Stimulated activated CD8-positive, alpha-beta memory T cell treated with anti-CD3 and anti-CD28 coated beads, Interleukin-4, amount 100 ng/mL, for 24 hours (primary cell): ENCODE results near the gene EFCAB11.
A peak's percentile ranks its signal among the peaks of the same experiment; 100 is the strongest.

ENCODE experiments used
- DNase-seq: peaks from one replicate; pipeline ENCODE4 v3.0.0-alpha.2; 2020; ENCODE audit warnings: low read depth

The EFCAB11 gene

DNA sequence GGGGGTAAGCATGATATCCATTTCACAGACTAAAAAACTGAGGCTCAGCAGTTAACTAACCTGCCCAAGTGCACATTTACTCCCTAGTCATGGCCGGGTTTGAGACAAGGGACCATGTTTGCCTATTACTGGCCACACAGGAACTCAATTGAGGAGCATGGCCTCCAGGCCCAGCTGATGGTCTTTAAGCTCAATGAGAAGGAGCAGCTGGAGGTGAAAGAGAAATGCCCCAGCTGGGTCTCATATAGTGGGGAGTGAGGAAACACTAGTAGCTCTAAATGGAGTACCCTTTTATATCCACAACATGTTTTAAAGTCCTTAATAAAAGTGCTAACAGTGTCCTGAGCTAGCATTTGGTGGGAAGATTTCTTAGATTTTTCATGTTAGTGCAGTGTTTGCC, 2.8 kb upstream of the EFCAB11 start:
- no peak for DNase-seq

DNA sequence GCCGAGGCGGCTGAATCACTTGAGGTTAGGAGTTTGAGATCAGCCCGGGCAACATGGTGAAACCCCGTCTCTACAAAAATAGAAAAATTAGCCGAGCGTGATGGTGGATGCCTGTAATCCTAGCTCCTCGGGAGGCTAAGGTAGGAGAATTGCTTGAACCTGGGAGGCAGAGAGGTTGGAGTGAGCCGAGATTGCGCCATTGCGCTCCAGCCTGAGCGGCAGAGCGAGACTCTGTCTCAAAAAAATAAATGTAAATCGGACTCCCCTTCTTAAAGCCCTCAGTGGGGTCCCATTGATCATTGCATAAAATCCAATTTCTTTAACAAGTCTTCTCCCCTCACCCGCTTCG, 2.1 kb upstream of the EFCAB11 start:
- DNase-seq, result no peak

DNA sequence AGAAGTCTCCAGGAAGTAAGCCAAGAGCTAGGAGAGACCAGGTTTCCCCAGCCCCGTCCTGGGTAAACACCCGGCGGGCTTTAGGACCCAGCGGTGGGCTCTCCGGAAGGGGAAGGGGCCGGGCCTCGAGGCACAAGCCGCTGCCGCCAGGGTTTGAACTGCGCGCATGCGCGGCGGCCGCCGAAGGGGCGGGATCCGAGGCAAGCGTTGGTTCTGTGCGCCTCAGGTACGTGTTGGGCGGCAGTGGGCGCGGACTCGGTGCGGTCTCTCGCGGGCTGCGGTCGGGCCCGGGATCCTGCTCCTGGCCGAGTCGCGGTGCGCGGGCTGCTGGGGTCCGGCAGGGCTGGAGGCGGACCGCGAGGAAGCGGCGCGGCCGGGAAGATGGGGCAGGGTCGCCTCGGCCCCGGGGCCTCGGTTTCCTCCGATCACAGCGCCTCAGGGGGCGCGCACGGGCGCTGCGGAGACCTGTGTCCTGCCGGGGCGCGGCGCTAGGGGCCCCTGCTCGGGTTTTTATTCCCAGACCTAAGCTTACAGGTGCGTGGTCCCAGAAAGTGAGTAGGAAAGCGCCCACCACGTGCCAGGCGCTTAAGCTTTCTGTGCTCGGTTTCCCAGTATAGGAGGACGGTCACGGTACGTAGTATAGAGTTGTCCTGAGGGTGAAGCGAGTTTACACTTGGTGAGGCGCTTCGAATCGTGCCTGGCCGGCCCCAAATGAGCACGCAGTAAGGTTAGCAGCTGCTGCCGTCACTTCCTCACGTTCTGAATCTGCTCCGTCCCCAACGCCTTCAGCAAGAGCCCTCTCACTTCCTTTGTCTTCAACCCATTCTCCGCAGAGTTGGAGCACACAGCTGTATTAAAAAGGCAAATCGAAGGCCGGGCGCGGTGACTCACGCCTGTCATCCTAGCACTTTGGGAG, 1.5 kb upstream of the EFCAB11 start, which contains the start of gene TDP1:
TDP1 (plus strand) TSS at position 183 of the 916 bp plus-strand sequence. CDS start 7,188 bp downstream, outside the sequence.
- peak; percentile 96 for DNase-seq

DNA sequence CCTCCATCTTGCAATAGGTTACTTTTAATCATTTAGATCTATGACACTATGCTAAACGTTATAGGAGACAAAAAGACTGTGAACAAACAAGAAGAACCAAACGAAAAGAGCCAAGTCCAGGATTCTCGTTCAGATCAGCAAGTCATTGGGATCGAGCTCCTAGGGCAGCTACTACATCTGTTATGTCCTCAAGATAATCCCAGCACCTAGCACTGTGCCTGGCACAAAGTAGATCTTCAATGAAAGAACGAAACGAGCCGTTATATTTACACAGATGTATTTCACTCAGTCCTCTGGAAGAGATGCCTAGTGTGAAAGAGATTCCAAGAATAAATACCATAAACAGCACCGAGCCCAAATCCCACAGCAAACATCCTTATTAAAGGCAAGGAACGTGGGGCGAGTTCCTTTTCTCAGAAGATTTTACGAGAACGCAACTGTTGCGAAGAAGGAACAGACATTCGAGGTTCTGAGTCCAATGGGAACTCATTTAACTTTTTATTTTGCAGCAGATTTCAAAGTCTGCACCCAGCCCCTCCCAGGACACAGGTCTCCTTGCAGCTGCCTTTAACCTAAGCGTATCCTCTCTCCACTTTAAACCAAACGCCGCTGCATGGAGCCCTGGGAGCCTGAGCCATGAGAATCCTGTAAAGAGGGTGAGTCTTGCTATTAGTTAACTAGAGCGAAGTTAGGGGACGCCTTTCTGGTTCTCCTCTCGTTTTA, 653 bp upstream of the EFCAB11 start:
- DNase-seq, result no peak

DNA sequence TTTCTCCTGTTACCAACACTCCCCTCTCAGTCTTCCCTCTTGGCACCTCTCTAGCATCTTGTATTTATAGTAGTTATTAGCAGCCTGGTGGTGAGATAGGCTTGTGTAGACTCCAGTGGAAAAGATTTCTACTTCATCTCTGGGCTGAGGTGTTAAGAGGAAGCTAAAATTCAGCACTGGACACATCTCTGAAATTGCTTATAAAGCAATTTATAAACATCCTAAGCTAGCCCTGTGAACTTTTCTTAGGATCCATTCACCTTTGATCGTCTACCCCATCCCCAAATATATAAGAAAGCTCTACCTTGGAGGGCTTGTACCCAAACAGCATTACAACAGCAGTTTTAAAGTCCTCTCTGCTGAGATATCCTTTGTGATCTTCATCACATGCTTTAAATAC, 928 bp downstream of the EFCAB11 start:
- no peak for DNase-seq

DNA sequence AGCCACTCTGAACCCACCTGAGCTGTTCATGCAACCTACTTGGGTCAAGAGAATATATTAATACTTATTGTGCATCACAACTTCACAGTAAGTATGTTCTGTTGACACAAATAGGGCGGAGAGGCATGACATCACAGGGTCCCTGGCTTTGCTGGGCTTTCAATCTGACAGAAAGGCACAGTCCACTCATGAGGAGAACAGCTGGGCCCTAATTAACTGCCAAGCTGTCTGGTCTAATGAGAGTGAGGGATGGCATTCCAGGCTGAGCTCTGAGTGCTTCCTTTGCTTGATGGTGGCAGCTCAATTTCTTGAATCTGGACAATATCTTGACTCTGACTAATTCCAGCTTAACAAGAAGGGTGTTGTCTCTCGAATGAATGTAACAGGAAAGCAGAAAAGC, 2.0 kb downstream of the EFCAB11 start:
- DNase-seq, result no peak

DNA sequence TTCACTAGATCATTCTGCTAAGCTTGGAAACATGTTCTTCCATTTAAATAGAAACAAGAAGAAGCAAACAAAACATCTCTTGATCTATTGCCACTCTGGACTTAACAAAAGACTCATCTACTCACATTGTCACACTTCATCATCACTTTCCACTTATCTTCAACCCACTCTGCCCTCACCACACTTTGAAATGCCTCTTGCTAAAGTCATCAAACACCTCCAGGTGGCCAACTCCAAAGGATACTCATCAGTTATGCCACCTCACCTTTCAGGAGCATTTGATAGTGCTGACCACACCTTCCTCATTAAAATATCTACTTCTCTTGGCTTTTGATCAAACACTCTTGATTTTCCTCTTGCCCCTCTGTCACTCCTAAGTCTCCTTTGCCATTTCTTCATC, 7.2 kb downstream of the EFCAB11 start:
- no peak for DNase-seq

DNA sequence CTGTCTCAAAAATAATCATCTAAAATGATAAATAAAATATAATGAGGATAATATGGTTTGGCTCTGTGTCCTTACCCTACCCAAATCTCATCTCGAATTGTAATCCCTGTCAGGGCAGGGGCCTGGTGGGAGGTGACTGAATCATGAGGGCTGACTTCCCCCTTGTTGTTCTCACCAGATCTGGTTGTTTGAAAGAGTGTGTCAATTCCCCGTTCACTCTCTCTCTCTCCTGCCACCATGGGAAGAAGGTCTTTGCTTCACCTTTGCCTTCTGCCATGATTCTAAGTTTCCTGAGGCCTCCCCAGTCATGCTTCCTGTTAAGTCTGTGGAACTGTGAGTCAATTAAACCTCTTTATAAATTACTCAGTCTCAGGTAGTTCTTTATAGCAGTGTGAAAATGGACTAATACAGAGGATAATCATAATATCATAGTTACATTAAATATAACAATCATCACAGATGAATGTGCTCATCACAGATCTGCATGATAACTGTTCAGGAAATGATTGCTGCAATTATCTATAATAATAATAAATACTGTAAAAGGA, 12.6 kb downstream of the EFCAB11 start:
- no peak for DNase-seq

DNA sequence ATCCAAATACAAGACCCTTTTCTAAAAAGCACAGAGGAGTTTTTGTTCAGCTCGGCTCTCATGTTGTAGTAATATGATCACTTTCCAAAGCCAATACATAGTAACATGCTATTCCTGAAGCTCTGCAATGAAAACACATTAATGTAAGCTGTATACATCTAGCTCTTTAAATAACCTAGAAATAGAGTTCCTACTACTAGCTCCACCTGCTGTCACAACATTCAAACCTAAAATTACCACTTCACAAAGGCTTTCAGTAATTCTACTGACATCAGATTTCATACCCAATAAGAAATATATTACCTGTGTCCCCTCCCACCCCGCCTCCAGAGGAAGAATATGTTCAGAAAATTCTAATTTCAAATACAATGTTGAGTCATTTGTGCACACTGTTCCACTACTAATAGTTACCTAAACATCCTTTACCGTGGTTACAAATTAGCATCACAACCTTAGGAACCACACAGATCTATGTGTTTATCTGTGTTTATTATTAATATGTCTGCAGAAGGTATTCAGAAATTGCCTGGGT, 17.8 kb downstream of the EFCAB11 start:
- no peak for DNase-seq

DNA sequence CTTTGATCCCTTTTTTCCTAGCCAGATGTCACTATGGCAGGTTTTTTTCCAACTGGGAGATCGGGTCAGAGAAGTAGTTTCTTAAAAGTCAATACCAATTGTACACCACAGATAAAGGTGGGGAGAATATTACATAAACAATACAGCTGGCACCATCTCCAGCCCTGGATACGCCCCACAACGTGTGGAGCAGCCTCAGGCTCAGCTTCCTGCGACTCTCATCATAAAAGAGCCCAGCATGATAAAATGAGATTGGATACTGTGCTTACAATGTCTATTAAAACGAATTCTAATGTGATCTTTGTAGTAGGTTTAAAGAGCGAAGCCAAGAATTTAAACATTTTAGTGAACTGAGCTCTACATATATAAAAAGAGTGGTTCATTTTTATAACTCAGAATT, 21.5 kb downstream of the EFCAB11 start:
- no peak for DNase-seq

DNA sequence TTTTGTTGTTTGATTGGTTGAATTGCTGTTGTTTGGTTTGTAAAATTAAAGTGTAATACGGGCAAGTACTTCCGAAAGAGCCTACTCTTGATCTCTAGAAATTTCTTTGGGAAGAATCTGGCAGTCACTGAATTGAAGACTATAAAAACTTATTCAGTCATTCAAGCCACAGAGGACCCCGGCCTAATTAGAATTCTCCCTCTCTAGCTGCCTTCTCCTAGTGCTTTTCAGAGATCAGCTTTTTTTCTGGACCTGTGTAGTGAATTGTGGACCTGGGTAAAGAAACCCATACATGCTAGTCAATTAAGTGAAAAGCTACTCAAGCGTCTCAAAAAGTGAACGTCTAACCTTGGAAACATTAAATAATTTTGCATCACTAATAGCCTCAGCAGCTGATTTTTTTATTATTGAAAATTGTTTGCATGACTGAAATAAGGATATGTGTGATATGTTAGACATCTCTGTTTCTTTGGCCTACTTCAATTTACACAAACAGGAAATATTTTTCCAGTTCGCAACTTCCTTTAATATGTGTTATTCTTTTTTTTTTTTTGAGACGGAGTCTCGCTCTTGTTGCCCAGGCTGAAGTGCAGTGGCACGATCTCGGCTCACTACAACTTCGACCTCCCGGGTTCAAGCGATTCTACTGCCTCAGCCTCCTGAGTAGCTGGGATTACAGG, 27.2 kb downstream of the EFCAB11 start:
- no peak for DNase-seq

DNA sequence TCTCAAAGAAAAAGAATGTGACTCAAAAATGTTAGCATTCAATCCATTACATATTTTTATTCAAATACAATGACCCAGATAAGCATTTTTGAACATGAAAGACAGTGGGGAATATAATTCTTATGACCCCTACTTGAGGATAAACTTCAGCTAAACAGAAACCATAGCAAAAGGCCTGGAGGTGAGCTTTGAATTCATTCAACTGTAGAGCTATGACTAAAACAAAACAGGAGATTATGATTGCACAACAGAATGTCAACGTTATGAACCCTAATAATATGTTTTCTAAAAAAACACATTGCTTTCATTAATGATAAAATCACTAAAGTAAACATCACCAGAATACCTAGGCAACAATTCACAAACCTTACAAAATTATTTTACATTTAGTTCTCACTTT, 27.8 kb downstream of the EFCAB11 start:
- DNase-seq, result no peak

DNA sequence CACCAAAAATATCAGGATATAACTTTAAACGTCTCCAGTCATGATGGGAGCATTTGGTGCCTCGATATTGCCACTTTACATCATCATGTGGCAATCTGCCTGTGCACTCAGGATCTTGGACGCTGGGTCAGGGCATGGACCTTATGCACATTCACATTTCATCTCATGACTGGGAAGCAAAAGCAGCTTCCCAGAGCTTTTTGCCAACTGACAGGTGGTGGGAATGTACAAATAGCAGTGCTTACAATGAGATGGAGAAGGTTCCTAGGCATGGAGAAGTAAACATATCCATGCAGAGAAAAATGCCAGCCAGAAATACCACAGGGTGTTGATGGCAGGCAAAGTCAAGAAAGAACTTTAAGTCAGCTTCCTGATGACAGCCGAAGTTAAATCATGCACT, 30.3 kb downstream of the EFCAB11 start:
- no peak for DNase-seq

DNA sequence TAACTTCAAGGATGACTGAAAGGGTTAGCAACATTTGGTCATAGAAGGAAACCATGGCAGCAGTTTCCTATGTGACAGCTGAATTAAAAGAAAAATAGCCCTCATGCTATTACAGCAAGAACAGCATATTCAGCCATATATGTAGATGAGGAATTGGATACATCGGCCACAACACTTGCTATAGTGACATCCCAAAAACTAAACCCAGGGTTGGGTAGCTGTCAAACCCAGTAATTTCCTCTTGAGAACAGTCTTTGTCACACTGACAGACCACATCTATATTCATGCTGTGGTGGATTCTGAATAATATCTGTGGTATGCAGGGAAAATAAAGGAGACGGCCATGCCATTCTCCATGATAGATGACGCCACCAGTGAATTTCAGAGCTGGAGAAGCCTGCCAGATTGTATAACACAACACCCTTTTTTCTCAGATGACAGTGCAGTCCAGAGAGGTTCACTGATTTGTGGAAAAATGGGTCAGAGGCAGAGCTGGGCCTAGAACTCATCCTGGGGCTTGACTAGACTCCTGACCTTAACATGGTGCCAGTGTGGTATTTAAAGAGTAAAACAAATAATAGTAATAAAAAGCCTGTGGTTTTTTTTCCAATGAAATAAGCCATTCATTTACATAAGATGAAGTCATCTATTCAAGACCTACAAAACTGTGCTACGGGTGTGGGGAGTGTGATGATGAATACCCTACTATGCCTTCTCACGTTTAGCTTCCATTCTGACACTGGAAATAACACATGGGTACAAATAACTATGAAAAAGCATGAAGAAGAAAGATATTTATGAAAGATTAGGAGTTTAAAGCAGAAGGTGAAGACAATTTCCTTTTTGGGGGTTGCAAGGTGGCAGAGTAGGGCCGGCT, 32.3 kb downstream of the EFCAB11 start:
- DNase-seq, result no peak

DNA sequence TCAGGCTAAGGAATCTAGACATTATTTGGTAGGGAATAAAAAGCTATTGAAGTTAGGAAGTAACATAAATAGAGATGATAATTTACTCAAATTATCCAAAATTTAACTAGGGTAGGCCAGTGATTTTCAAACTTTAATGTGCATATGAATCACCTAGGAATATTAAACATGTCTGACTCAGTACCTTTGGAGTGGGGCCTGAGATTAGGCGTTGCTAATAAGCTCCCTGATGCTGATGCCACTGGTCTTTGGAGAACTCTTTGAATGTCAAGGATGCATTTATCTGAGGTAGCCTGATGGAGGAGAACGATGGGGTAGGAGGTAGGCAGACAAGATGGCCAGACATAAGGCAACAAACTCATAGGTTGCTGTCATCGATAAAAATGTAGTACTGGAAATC, 33.2 kb downstream of the EFCAB11 start:
- DNase-seq, result no peak

DNA sequence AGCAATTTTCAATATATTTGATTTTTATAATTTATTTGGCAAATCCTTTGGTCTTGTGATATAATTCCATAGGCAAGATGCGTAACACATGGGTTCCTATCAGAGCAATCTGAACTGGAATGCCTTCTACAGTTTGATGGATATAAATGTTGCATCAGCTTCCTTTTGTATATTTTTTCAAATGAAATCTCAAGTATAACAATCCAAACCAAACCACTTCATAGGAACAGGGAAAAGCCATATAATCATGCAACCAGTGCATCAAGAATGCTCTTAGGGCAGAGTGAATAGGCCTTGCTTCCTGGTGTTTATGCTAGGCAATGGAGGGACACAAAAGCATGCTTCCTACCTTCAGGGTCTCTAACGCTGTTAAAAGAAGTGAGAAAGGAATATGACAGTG, 34.5 kb downstream of the EFCAB11 start:
- no peak for DNase-seq

DNA sequence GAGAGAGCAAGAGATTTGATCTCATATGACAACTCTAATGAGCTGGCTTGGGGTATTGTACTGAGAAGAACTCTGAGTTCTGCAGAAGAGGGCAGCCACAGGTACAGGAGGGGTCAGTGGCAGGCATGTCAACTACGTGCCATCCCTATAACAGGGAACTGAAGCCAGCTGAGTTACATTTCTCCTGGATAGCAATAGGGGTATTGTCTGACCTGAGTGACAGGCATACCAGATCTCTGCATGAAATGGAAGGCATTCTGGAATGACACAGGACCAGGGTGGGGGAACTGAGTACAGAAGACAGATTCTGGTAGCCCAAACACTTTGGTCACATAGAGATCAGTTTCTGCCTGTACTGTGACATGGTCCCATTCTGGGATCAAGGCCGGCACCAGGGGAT, 35.8 kb downstream of the EFCAB11 start:
- no peak for DNase-seq

DNA sequence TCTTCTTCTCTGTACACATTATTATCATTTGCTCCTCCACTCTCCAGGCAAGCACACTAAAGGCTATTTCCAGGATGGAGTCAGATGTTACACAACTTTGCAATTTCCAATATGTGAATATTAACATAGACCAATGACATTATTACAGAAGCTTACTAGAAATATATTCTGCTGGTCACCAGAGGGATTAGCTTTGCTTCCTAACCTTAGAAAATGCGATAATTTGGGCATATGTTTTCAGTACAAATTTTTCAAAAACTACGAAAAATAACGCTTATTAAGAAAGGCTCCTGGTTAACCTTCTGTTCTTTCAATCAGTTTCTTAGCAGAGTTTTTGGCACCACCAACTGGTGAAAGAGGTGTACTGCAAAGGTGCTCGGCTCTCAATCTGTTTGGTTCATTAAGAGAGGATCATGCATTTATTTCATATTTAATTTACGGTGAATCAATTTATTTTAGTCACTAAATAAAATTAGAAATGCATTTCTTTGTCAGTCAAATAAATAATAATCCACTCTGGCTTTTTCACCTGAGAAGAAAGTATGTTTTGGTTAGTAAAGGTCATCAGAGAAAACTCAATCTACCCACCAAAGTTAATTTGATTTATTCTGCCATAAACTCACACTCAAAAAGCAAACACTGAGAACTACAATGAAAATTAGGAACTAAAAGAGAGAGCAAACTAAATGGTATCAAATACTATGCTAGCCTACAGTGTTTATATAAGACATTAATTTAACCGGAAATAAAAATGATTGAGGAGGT, 39.2 kb downstream of the EFCAB11 start:
- peak; percentile 33 for DNase-seq

DNA sequence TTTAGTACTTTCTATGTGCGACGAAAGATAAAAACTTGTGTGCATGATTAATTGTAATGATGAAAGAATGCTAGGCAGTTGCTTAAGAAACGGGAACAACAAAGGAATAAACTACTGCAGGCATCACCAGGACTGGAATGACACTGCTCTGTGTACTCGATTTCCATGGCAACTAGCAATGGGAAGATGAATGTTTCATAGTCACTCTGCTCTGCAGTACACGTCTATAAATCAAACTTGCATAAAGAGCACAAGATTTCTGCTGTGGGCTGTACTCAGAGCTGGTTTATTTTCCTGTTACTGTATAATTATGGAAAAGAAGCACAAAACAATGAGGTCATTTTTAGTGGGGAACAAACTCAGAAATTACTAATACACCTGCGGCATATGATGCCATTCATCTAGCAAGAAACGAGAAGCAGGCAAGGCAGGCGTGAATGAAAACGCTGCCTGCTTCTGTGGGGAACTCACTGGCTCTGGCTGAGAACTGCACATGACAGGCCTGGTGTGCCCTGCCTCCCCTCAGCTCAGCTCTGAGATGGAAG, 41.8 kb downstream of the EFCAB11 start:
- no peak for DNase-seq

DNA sequence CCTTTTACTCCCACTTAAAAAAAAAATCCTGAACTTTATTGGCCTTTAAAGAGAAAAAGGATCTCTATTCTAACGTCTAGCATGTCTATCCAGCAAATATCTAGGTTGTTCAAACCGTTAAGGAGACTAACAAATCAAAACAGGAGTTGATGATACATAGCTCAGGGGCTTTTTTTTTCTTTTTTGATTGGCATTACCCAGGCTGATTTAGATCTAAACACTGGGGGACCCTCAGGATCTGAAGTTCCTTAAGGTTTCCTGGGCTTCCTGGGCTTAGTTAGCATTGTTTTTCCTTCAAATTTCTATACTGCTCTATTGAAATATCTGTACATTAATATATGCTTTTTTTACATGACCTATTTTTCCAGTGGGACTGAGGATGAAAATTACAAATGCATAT, 42.3 kb downstream of the EFCAB11 start:
- DNase-seq, result no peak
